ENCODE measurements around the gene ANKRD36C.
"Not testable (repeated sequence)": the region's sequence is repeated elsewhere in the genome, so short reads cannot be mapped to it uniquely, and the experiment has no call there.

GRCh38 chr2:95917007-95917406 is 74.6 kb downstream of the ANKRD36C start:
- not testable (repeated sequence) for TF ChIP-seq POLR2A, CTCF (IDR thresholded peaks at IDR 0.05)
